DND-41 (cell line): ENCODE results near the gene CDC25B.
A peak's percentile ranks its signal among the peaks of the same experiment; 100 is the strongest.

Experiments
- ATAC-seq: fragments of 200-7000 bp; cut with Tn5 transposase; 3 replicates; pipeline ENCODE4 v1.9.1; 2021; ENCODE audit warnings: low read depth; ENCODE audit not compliant: insufficient read depth
- DNase-seq: peaks from one replicate; pipeline ENCODE4 v3.0.0-alpha.2; 2020
- H2AFZ ChIP-seq: 2 replicates; pipeline ENCODE4 v1.6.0; 2012; ENCODE audit warnings: low read depth, low read length
- H3K27ac ChIP-seq: 2 replicates; pipeline ENCODE4 v1.5.1; 2012; ENCODE audit warnings: low read length, inconsistent platforms
- H3K27me3 ChIP-seq: fragments of 200-600 bp; sonication (generic); 2 replicates; pipeline ENCODE4 v1.6.0; 2012; ENCODE audit warnings: low read length, mild to moderate bottlenecking, inconsistent platforms; ENCODE audit not compliant: insufficient read depth, poor library complexity
- H3K36me3 ChIP-seq: 2 replicates; pipeline ENCODE4 v1.5.1; 2012; ENCODE audit warnings: low read length, inconsistent platforms; ENCODE audit not compliant: insufficient read depth
- H3K4me1 ChIP-seq: 2 replicates; pipeline ENCODE4 v1.5.1; 2012; ENCODE audit warnings: mild to moderate bottlenecking, low read length; ENCODE audit not compliant: insufficient read depth
- H3K4me2 ChIP-seq: 2 replicates; pipeline ENCODE4 v1.6.0; 2012; ENCODE audit warnings: mild to moderate bottlenecking, moderate library complexity, low read length, inconsistent platforms; ENCODE audit not compliant: insufficient read depth
- H3K4me3 ChIP-seq, 2 experiments: fragments of 200-600 bp in 1 of 2; shearing (Covaris generic) in 1 of 2; 2 replicates each; pipeline ENCODE4 v1.5.1; 2012 to 2016; ENCODE audit warnings: inconsistent platforms in 2 of 2, low read length in 2 of 2, mild to moderate bottlenecking in 2 of 2, low read depth in 1 of 2, moderate library complexity in 1 of 2
- H3K79me2 ChIP-seq: 2 replicates; pipeline ENCODE4 v1.6.0; 2012; ENCODE audit warnings: low read length, inconsistent platforms; ENCODE audit not compliant: insufficient read depth
- H3K9ac ChIP-seq: 2 replicates; pipeline ENCODE4 v1.6.0; 2012; ENCODE audit warnings: low read depth, mild to moderate bottlenecking, inconsistent platforms, low read length, moderate library complexity
- H3K9me3 ChIP-seq: 2 replicates; pipeline ENCODE4 v1.5.1; 2012; ENCODE audit warnings: low read length, moderate library complexity, mild to moderate bottlenecking, inconsistent platforms; ENCODE audit not compliant: insufficient read depth, severe bottlenecking
- H4K20me1 ChIP-seq: 2 replicates; pipeline ENCODE4 v1.6.0; 2012; ENCODE audit warnings: low read length; ENCODE audit not compliant: insufficient read depth
- EZH2 ChIP-seq: IDR thresholded peaks from 3 replicates; pipeline ENCODE4 v1.6.1; 2012; ENCODE audit warnings: borderline replicate concordance, low read depth, mild to moderate bottlenecking, moderate library complexity, low read length, inconsistent platforms; ENCODE audit not compliant: severe bottlenecking
- TF ChIP-seq, protein P1 (sequence below): IDR thresholded peaks from 2 replicates; pipeline ENCODE4 v1.5.1; 2012; ENCODE audit warnings: borderline replicate concordance, low read length, moderate library complexity, mild to moderate bottlenecking; ENCODE audit not compliant: poor library complexity, severe bottlenecking; ENCODE audit errors: extremely low read depth

Gene CDC25B

DNA sequence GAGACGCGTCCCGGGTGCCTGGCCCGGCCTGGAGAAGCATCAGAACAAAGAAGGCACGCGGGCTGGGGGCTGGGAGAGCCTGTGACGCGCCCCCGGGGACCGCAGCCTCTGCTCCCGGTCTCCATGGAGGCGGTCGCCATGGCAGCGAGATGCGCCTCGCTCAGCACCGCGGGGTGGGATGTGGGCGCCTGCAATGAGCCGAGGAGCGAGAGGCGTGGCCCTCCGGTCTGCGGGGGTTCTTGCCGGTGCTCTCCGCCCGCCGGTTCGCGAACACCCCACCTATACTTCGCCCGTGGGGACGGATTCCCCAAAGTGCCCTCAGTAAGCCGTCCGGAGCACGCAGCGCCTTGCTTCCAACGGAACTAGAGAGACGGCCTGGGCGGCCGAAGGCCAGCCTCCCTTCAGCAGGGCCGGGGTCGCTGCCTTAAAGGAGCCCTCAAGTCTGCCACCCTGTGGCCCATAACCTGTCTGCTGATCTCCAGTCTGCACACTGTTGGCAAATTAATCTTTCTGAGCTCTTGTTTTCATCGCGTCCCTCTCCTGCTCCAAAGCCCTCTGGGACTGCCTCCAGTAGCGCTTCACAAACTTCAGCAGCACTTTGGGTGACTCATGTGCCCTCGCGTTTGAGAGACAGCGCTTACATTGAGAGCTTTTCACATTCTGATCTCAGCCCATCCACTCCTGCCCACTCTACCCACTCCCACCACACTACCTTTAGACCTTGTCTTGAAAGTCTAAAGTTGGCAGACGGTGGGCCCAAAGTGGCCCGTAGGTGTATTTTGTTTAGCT lies 27.6 kb upstream of the CDC25B start:
- Histone ChIP-seq H2AFZ (peak overlapping the region; percentile 97), H4K20me1 (peaks cover 21% of the 10 kb centered on the region; the same call in 1 of the 2 replicates), H3K79me2 (peaks cover 42% of the 10 kb centered on the region), H3K36me3 (peaks cover 5% of the 10 kb centered on the region; the same call in 1 of the 2 replicates), H3K9me3 (no peaks in the 10 kb centered on the region), H3K4me3 (peak overlapping the region; percentile 63 to 92), H3K27ac (peak overlapping the region; percentile 92), H3K4me2 (peak overlapping the region; percentile 100), H3K4me1 (peaks cover 46% of the 10 kb centered on the region), H3K9ac (peak overlapping the region; percentile 93), H3K27me3 (no peaks in the 10 kb centered on the region)
- no peak for TF ChIP-seq EZH2
- TF ChIP-seq, protein P1, sequence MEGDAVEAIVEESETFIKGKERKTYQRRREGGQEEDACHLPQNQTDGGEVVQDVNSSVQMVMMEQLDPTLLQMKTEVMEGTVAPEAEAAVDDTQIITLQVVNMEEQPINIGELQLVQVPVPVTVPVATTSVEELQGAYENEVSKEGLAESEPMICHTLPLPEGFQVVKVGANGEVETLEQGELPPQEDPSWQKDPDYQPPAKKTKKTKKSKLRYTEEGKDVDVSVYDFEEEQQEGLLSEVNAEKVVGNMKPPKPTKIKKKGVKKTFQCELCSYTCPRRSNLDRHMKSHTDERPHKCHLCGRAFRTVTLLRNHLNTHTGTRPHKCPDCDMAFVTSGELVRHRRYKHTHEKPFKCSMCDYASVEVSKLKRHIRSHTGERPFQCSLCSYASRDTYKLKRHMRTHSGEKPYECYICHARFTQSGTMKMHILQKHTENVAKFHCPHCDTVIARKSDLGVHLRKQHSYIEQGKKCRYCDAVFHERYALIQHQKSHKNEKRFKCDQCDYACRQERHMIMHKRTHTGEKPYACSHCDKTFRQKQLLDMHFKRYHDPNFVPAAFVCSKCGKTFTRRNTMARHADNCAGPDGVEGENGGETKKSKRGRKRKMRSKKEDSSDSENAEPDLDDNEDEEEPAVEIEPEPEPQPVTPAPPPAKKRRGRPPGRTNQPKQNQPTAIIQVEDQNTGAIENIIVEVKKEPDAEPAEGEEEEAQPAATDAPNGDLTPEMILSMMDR: peak; percentile 78
- peak; percentile 93 for DNase-seq
- peak; percentile 71 for ATAC-seq

DNA sequence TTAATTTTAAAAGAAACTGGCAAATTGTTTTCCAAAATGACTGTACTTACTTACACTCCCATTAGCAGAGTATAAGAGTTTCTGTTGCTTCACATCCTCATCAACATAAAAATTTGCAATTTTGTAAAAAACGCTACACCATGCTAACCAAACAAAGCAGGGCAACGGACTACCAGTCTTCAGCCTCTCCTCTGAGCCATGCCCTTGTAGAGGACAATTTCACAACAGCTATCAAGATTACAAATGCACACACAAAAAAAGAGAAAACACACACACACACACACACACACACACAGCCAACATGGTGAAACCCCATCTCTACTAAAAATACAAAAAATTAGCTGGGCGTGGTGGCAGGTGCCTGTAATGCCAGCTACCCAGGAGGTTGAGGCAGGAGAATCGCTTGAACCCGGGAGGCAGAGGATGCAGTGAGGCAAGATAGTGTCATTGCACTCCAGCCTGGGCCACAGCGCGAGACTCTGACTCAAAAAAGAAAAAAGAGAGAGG lies 24.5 kb upstream of the CDC25B start:
- no peak overlapping the region for H2AFZ ChIP-seq
- H3K4me2 ChIP-seq: no peak overlapping the region
- peaks cover 12% of the 10 kb centered on the region for H3K79me2 ChIP-seq
- H3K4me3 ChIP-seq: no peak overlapping the region
- H3K9ac ChIP-seq: no peak overlapping the region
- TF ChIP-seq, protein P1: no peak
- no peak for TF ChIP-seq EZH2
- no peaks in the 10 kb centered on the region for H3K27me3 ChIP-seq
- DNase-seq (no peak), ATAC-seq (no peak)
- no peaks in the 10 kb centered on the region for H3K9me3 ChIP-seq
- H4K20me1 ChIP-seq: no peaks in the 10 kb centered on the region
- H3K27ac ChIP-seq: no peak overlapping the region
- H3K4me1 ChIP-seq: peaks cover 23% of the 10 kb centered on the region
- H3K36me3 ChIP-seq: no peaks in the 10 kb centered on the region

DNA sequence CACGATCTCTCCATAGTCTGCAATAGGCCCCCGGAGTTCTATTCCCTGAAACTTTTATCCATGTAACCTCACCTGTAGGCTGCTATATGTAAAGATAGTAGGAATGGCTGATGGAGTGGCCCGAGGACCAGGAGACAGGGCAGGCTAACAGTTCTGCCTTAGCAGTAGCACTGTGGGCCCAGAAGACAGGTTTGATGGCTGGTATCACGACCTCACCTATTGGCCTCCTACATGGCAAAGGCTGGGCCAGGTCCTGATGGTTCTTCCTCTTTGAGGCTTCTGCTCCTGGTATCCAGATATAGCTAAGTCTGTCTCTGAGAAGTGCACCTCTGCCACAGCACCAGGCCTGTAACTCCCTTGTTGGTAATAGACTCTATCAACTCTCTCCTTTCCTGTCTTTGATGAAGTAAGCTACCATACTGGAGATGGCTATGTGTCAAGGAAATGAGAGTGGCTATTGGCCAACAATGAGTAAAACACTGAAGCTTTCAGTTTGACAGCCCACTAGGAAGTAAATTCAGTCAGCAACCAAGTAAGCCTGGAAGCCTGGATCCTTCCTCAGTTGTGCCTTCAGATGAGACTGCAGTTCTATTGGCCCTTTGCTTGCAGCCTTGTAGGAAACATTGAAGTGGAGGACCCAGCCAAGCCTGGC lies 20.5 kb upstream of the CDC25B start:
- TF ChIP-seq, protein P1: no peak
- no peak for TF ChIP-seq EZH2
- Histone ChIP-seq H3K4me2 (no peak overlapping the region), H3K9ac (no peak overlapping the region), H3K36me3 (no peaks in the 10 kb centered on the region), H3K9me3 (no peaks in the 10 kb centered on the region), H3K27ac (no peak overlapping the region), H3K79me2 (no peaks in the 10 kb centered on the region), H2AFZ (no peak overlapping the region), H4K20me1 (no peaks in the 10 kb centered on the region), H3K27me3 (no peaks in the 10 kb centered on the region), H3K4me3 (no peak overlapping the region), H3K4me1 (no peaks in the 10 kb centered on the region)
- ATAC-seq (no peak), DNase-seq (no peak)
